Common myeloid progenitor, CD34-positive (primary cell): ENCODE data around the gene PTMA.
"Not testable (repeated sequence)": the region's sequence is repeated elsewhere in the genome, so short reads cannot be mapped to it uniquely, and the experiment has no call there.

ENCODE experiments used
- CTCF ChIA-PET: fragments of 350-600 bp; sonication (Branson Sonifier 250); formaldehyde crosslinking; loops from one replicate; lab custom pipeline; 2021; ENCODE audit warnings: antibody characterized with exemption; lab: Charles Lee
- POLR2A ChIA-PET: fragments of 350-600 bp; sonication (Branson Sonifier 250); formaldehyde crosslinking; loops from one replicate; lab custom pipeline; 2021; ENCODE audit warnings: antibody characterized with exemption; lab: Charles Lee
- DNase-seq, 3 donors: peaks; one replicate each; pipeline versions ENCODE4 v3.0.0 to v3.0.0-alpha.2; 2013
- H3K27ac ChIP-seq, 2 experiments: 1 replicate in 1 of 2; 2 replicates in 1 of 2; pipeline ENCODE4 v1.7.0; 2013; ENCODE audit warnings: inconsistent platforms in 2 of 2, low read length in 2 of 2, mild to moderate bottlenecking in 2 of 2, low read depth in 1 of 2, moderate library complexity in 1 of 2; ENCODE audit not compliant: severe bottlenecking in 2 of 2, insufficient read depth in 1 of 2, poor library complexity in 1 of 2
- H3K27me3 ChIP-seq, 5 experiments: replicated peaks in 2 of 5; 1 replicate in 3 of 5; 2 replicates in 2 of 5; pipeline versions ENCODE4 v1.6.1 to v1.7.0; 2013; ENCODE audit warnings: low read length in 4 of 5, mild to moderate bottlenecking in 2 of 5, moderate library complexity in 2 of 5, inconsistent platforms in 1 of 5; ENCODE audit not compliant: insufficient read depth in 5 of 5, control insufficient read depth in 4 of 5
- H3K36me3 ChIP-seq, 4 experiments: 1 replicate in 2 of 4; 2 replicates in 2 of 4; pipeline versions ENCODE4 v1.6.1 to v1.7.0; 2013; ENCODE audit warnings: low read length in 3 of 4, control low read depth in 1 of 4, mild to moderate bottlenecking in 1 of 4; ENCODE audit not compliant: control insufficient read depth in 4 of 4, insufficient read depth in 4 of 4
- H3K4me1 ChIP-seq, 4 experiments: 1 replicate in 3 of 4; 2 replicates in 1 of 4; pipeline versions ENCODE4 v1.6.1 to v1.7.1; 2013; ENCODE audit warnings: low read length in 3 of 4, mild to moderate bottlenecking in 3 of 4, control low read depth in 1 of 4, inconsistent platforms in 1 of 4, moderate library complexity in 1 of 4; ENCODE audit not compliant: control insufficient read depth in 4 of 4, insufficient read depth in 4 of 4; ENCODE audit errors: control extremely low read depth in 1 of 4
- H3K4me3 ChIP-seq, 7 experiments: 1 replicate in 4 of 7; 2 replicates in 3 of 7; pipeline versions ENCODE4 v1.5.1 to v1.7.0; 2013; ENCODE audit warnings: mild to moderate bottlenecking in 7 of 7, low read length in 6 of 7, moderate library complexity in 6 of 7, inconsistent platforms in 2 of 7, low read depth in 2 of 7, control low read depth in 1 of 7; ENCODE audit not compliant: insufficient read depth in 4 of 7, control insufficient read depth in 1 of 7; ENCODE audit errors: extremely low read depth in 1 of 7
- H3K9me3 ChIP-seq, 5 experiments: 1 replicate in 4 of 5; 2 replicates in 1 of 5; pipeline versions ENCODE4 v1.6.1 to v1.7.1; 2013; ENCODE audit warnings: low read length in 4 of 5, mild to moderate bottlenecking in 2 of 5, inconsistent platforms in 1 of 5, low read depth in 1 of 5, moderate library complexity in 1 of 5; ENCODE audit not compliant: control insufficient read depth in 4 of 5, insufficient read depth in 2 of 5; ENCODE audit errors: control extremely low read depth in 1 of 5
- WGBS: methylation state at CpG from one replicate; pipeline ENCODE4 v1.1.5; 2013; ENCODE audit not compliant: insufficient coverage; 5-methylcytosine and 5-hydroxymethylcytosine counted together

PTMA gene

GRCh38 chr2:231743376-231744116 lies 35.2 kb downstream of the PTMA start:
- no peaks in the 10 kb centered on the region for H3K27me3 ChIP-seq
- H3K27ac ChIP-seq: no peak overlapping the region
- peaks cover 0 to 3% (median 0%) of the 10 kb centered on the region in 4 experiments for H3K36me3 ChIP-seq
- no peak for DNase-seq
- no peaks in the 10 kb centered on the region for H3K9me3 ChIP-seq
- 97% methylated on average over 5 of the region's 9 CpGs for WGBS
- H3K4me1 ChIP-seq: no peaks in the 10 kb centered on the region
- CTCF ChIA-PET: interaction anchor here (1.0 to 1.6 kb wide), 3 partner anchors 14 to 133 kb away, joined by 4 read pairs; no protein-coding TSS in a partner anchor
- POLR2A ChIA-PET: no interaction called here
- no peak overlapping the region for H3K4me3 ChIP-seq

- Histone ChIP-seq H3K4me1 (no peaks in the 10 kb centered on the region), H3K9me3 (no peaks in the 10 kb centered on the region), H3K36me3 (no peaks in the 10 kb centered on the region), H3K4me3 (no peak overlapping the region), H3K27ac (no peak overlapping the region), H3K27me3 (no peaks in the 10 kb centered on the region)
- CTCF ChIA-PET: interaction anchor here (1.0 to 2.0 kb wide), 2 partner anchors 10 to 31 kb away, joined by 3 to 5 read pairs; no protein-coding TSS in a partner anchor
- 97% methylated on average over 5 of the region's 6 CpGs for WGBS
- no peak for DNase-seq
- POLR2A ChIA-PET: interaction anchor here (0.5 kb wide), 1 partner anchor 14 kb away, joined by 3 read pairs; no protein-coding TSS in a partner anchor
These were observed 37.1 kb downstream of the PTMA start for GRCh38 chr2:231745303-231746038.

- H3K36me3 ChIP-seq, H3K27me3 ChIP-seq, H3K4me3 ChIP-seq, H3K4me1 ChIP-seq, DNase-seq, H3K27ac ChIP-seq, H3K9me3 ChIP-seq, POLR2A ChIA-PET: not testable (repeated sequence)
- WGBS: 83% methylated on average over 6 of the region's 6 CpGs
- CTCF ChIA-PET: interaction anchor here (1.4 kb wide), 1 partner anchor 12 kb away, joined by 5 read pairs; no protein-coding TSS in a partner anchor
These were observed 40.0 kb downstream of the PTMA start for GRCh38 chr2:231748153-231748896.

- H3K4me1 ChIP-seq, DNase-seq, H3K27ac ChIP-seq, H3K9me3 ChIP-seq, H3K27me3 ChIP-seq, POLR2A ChIA-PET, H3K36me3 ChIP-seq, H3K4me3 ChIP-seq: not testable (repeated sequence)
- WGBS: 97% methylated on average over 10 of the region's 10 CpGs
- CTCF ChIA-PET: interaction anchor here (0.9 to 1.4 kb wide), 2 partner anchors 11 to 13 kb away, joined by 3 to 5 read pairs; no protein-coding TSS in a partner anchor
These were observed 40.7 kb downstream of the PTMA start for GRCh38 chr2:231749016-231749415.

- Histone ChIP-seq H3K27ac (no peak overlapping the region), H3K36me3 (no peaks in the 10 kb centered on the region), H3K4me1 (no peaks in the 10 kb centered on the region), H3K4me3 (no peak overlapping the region), H3K9me3 (no peaks in the 10 kb centered on the region), H3K27me3 (no peaks in the 10 kb centered on the region)
- ChIA-PET POLR2A (no interaction called here), CTCF (no interaction called here)
- no CpG with 5 or more reads among the region's 4 CpGs for WGBS
- no peak for DNase-seq
These were observed 42.9 kb downstream of the PTMA start for GRCh38 chr2:231751042-231751815.

- H3K27me3 ChIP-seq: no peaks in the 10 kb centered on the region
- H3K27ac ChIP-seq: no peak overlapping the region
- no peak overlapping the region for H3K4me3 ChIP-seq
- no peak for DNase-seq
- H3K9me3 ChIP-seq: no peaks in the 10 kb centered on the region
- ChIA-PET POLR2A (no interaction called here), CTCF (interaction anchor here (0.7 kb wide), 1 partner anchor 24 kb away, joined by 3 read pairs; no protein-coding TSS in a partner anchor)
- H3K36me3 ChIP-seq: no peaks in the 10 kb centered on the region
- H3K4me1 ChIP-seq: no peaks in the 10 kb centered on the region
- 100% methylated on average over 1 of the region's 2 CpGs for WGBS
These were observed 43.7 kb downstream of the PTMA start for GRCh38 chr2:231752061-231752460.
